NB4 (cell line): Measurements from ENCODE around the gene APOL4.

Experiments
- MAX ChIP-seq: IDR thresholded peaks from 2 replicates; pipeline ENCODE4 v1.6.1; 2011; ENCODE audit warnings: low read depth, low read length
- MYC ChIP-seq: IDR thresholded peaks from 2 replicates; pipeline ENCODE4 v1.6.1; 2011; ENCODE audit warnings: low read depth, low read length
- POLR2A ChIP-seq: IDR thresholded peaks from 2 replicates; pipeline ENCODE4 v1.6.1; 2011; ENCODE audit warnings: mild to moderate bottlenecking; ENCODE audit not compliant: insufficient read length; ENCODE audit errors: extremely low read depth
- TF ChIP-seq, protein P1 (sequence below): IDR thresholded peaks from one replicate; pipeline ENCODE4 v1.5.1; 2012; ENCODE audit warnings: low read depth, low read length

GRCh38 chr22:36201630-36202319, at the start of gene APOL4:
- TF ChIP-seq, protein P1, sequence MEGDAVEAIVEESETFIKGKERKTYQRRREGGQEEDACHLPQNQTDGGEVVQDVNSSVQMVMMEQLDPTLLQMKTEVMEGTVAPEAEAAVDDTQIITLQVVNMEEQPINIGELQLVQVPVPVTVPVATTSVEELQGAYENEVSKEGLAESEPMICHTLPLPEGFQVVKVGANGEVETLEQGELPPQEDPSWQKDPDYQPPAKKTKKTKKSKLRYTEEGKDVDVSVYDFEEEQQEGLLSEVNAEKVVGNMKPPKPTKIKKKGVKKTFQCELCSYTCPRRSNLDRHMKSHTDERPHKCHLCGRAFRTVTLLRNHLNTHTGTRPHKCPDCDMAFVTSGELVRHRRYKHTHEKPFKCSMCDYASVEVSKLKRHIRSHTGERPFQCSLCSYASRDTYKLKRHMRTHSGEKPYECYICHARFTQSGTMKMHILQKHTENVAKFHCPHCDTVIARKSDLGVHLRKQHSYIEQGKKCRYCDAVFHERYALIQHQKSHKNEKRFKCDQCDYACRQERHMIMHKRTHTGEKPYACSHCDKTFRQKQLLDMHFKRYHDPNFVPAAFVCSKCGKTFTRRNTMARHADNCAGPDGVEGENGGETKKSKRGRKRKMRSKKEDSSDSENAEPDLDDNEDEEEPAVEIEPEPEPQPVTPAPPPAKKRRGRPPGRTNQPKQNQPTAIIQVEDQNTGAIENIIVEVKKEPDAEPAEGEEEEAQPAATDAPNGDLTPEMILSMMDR: no peak
- no peak for TF ChIP-seq POLR2A
- TF ChIP-seq MAX: no peak
- no peak for TF ChIP-seq MYC
